ENCODE data around the gene IRF2BP1. TPM values are rescaled to one million over a fixed set of nuclear protein-coding genes. Genes with fewer than 3 reads are reported as not detected.

IRF2BP1 gene
- total and polyA plus RNA-seq, 2 of the 13 experiments (the other 11 are each of a cell fraction or from before 2014, with no cell fraction given): 4.3 to 14.3 TPM

GRCh38 chr19:45890877-45891276 lies 4.9 kb upstream of the IRF2BP1 start:
- no TSS peak for BruUV-seq (replicated peaks)
- WGBS (ENCODE audit: low lambda C conversion rate): 97% methylated on average over 12 of the region's 17 CpGs
- FAIRE-seq: no peak

More at GRCh38 chr19:45890877-45891276, 4.9 kb upstream of the IRF2BP1 start:
- intact Hi-C loops (cut with micrococcal nuclease; ENCODE audit: unreplicated experiment): no loop called here
- no peaks in the 10 kb centered on the region for H4K20me1 ChIP-seq (ENCODE audit: insufficient read depth, low read length)
- no peak overlapping the region for H3K4me2 ChIP-seq (ENCODE audit: low read depth, low read length)
- H3K36me3 ChIP-seq (replicated peaks in 1 of 2; ENCODE audit: control insufficient read depth in 1 of 2, insufficient read depth in 2 of 2, low read length in 2 of 2): no peaks in the 10 kb centered on the region; a peak in 1 of 5 replicates
- TF ChIP-seq ZNF274 (CRISPR knock-in tag; IDR thresholded peaks at IDR 0.05) (no peak), TP53 (CRISPR knock-in tag; conservative IDR thresholded peaks at IDR 0.05) (no peak), NFATC3 (CRISPR knock-in tag; IDR thresholded peaks at IDR 0.05) (no peak), PATZ1 (CRISPR knock-in tag; IDR thresholded peaks at IDR 0.05) (no peak), ESRRA (CRISPR knock-in tag; IDR thresholded peaks at IDR 0.05; ENCODE audit: low read depth) (no peak), HDAC1 (CRISPR knock-in tag; IDR thresholded peaks at IDR 0.05) (no peak), MAF1 (CRISPR knock-in tag; IDR thresholded peaks at IDR 0.05; ENCODE audit: borderline replicate concordance) (no peak), ARID4A (CRISPR knock-in tag; IDR thresholded peaks at IDR 0.05; ENCODE audit: borderline replicate concordance) (no peak)
- ChIA-PET POLR2A (no interaction called here), CTCF (ENCODE audit: low intra/inter-chr PET ratio, low total read pairs) (no interaction called here)
- H3K4me3 ChIP-seq (replicated peaks in 1 of 3; ENCODE audit: insufficient read depth in 1 of 3, low read depth in 2 of 3, low read length in 3 of 3): no peak overlapping the region
- no peaks in the 10 kb centered on the region for H3K27me3 ChIP-seq (ENCODE audit: control insufficient read depth in 1 of 2, insufficient read depth in 2 of 2, low read length in 2 of 2)
- ATAC-seq: no peak
- no peak overlapping the region for H3K9ac ChIP-seq (ENCODE audit: insufficient read depth, low read depth, low read length)
- peaks cover 3% of the 10 kb centered on the region for H3K79me2 ChIP-seq (ENCODE audit: insufficient read depth, low read length)
- in situ Hi-C loops (cut with HindIII; ENCODE audit: extremely low pct_ligation_motif_present, low pct_unique_long_range_greater_than_20kb): no loop called here
- no peak for DNase-seq (ENCODE audit: low spot score)
- H2AFZ ChIP-seq (ENCODE audit: low read length): no peak overlapping the region
- peaks cover 13% of the 10 kb centered on the region for H3K4me1 ChIP-seq (ENCODE audit: insufficient read depth, low read length)
- H3K9me3 ChIP-seq (ENCODE audit: low read length): no peaks in the 10 kb centered on the region
- no peak overlapping the region for H3K27ac ChIP-seq (ENCODE audit: extremely low read length, insufficient read depth, low read length)

Measured in HepG2 (cell line).